Activated CD4-positive, CD25-positive, alpha-beta regulatory T cell treated with anti-CD3 and anti-CD28 coated beads, Interleukin-2, amount 50 U/mL, for 72 hours (primary cell): ENCODE data around the gene BCL2L13.
"Not testable (repeated sequence)": the region's sequence is repeated elsewhere in the genome, so short reads cannot be mapped to it uniquely, and the experiment has no call there.

Source experiments
- DNase-seq: peaks from one replicate; pipeline ENCODE4 v3.0.0; 2021

BCL2L13 gene

DNA sequence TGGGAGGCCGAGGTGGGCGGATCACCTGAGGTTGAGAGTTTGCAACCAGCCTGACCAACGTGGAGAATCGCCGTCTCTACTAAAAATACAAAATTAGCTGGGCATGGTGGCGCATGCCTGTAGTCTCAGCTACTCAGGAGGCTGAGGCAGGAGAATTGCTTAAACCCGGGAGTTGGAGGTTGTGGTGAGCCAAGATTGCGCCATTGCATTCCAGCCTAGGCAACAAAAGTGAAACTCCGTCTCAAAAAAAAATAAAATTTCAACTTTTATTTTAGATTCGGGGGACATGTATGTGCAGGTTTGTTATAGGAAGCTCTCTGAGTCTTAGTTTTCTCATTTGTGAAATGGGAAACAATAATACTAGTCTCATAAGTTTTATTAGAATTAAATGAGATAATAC lies 58.6 kb downstream of the BCL2L13 start:
- not testable (repeated sequence) for DNase-seq

DNA sequence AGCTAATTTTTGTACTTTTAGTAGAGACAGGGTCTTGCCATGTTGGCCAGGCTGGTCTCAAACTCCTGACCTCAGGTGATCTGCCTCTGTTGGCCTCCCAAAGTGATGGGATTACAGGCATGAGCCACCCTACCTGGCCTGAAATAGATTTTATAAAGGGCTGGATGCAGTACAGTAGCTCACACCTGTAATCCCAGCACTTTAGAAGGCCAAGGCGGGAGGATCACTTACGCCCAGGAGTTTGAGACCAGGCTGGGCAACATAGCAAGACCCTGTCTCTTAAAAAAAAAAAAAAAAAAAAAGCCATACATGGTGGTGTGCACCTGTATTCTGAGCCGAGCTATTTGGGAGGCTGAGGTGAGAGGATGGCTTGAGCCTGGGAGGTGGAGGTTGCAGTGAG lies 59.7 kb downstream of the BCL2L13 start:
- DNase-seq = not testable (repeated sequence)

DNA sequence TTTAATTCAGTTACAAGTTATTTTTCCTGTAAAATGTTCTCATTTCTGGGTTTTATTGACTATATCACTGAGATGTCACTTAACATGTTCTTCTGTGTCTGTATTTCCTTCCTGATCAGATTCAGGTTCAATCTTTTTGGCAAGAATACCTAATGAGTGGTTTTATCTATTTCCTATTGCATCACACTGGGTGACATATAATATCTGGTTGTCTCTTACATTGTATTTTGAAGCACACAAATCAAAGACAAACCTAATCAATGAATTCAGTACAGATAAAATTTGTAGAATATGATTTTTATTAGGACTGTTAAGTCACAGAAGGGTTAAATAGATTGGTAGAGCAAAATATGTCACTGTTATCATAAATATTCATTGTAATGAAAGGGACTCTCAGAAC lies 60.4 kb downstream of the BCL2L13 start:
- DNase-seq = no peak

DNA sequence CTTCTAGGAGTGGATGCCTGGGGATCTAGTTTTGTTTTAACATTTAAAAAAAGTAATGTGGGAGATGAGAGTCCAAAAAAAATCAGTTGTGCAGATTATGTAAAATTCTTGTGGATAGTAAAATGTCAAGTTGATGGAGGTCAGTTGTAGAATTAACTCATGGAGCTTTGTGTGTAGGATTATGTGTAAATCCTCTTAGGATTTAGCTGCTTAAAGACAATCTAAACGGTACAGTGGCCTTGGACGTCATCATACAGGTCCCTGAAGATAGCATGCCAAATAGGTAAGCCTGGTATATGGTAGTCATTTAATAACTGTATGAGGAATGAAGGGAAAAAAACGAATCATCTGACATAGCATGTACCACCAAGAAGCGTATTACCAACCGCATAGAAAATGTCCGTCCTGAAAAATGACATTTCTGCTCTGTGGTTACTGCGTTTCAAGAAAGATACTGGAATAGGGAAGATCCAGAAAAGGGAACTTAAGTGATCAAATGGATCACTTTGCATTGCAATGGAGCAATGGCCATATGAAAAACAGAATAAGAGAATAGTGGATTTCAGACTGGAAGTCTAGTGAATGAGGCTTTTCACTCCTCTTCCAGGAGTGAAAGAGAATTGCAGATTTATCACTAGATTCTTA lies 61.3 kb downstream of the BCL2L13 start:
- DNase-seq = no peak

DNA sequence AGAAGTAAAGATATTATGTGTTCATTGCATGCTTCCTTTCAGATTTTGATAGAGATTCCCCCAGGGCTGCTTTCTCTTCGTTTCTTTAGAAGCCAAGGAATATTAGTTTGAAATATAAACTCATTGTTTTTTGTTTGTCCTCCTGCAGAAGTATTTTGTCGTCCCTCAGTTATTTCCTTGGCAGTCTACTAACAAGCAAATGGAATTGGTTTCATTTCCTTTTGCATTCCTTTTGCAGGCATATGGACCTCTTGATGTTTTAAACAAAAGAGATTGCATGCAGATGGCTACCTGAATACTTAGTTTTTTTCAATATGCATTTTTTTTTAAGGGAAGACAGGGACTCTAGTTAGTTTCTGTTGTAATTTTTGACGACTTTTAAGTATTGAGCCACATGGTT lies 62.2 kb downstream of the BCL2L13 start:
- no peak for DNase-seq

DNA sequence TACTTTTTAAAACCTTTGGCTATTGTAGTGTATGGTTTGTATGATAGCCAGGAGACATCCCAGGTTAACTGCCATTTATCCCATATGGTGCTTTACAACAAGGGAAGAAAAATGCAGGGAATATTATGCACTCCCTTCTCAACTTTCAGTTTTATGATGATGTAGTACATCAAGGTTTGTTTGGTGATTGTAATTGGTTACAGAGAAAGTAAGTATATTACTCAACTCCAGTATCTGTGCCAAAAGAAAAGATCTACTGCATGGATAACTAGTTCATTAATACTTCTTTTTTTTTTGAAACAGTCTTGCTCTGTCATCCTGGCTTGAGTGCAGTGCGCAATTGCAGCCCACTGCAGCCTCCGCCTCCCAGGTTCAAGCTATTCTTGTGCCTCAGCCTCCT lies 65.3 kb downstream of the BCL2L13 start:
- no peak for DNase-seq

DNA sequence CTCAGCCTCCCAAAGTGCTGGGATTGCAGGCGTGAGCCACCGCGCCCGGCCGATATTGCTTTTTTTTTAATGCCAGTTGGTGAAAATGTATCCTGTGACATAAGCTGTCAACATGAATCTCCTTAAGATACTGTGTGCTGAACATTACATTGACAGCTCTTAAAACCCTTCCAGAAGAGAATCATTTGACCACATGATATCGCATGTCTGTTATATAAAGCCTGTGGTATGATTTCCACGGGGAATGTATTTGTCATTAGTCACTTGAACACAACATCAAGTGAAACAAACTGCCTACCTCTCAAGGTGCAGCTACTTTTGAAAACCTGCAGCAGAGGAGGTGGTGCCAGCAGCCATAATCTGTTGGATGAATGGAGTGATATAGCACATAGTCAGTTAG lies 67.0 kb downstream of the BCL2L13 start:
- DNase-seq = no peak

DNA sequence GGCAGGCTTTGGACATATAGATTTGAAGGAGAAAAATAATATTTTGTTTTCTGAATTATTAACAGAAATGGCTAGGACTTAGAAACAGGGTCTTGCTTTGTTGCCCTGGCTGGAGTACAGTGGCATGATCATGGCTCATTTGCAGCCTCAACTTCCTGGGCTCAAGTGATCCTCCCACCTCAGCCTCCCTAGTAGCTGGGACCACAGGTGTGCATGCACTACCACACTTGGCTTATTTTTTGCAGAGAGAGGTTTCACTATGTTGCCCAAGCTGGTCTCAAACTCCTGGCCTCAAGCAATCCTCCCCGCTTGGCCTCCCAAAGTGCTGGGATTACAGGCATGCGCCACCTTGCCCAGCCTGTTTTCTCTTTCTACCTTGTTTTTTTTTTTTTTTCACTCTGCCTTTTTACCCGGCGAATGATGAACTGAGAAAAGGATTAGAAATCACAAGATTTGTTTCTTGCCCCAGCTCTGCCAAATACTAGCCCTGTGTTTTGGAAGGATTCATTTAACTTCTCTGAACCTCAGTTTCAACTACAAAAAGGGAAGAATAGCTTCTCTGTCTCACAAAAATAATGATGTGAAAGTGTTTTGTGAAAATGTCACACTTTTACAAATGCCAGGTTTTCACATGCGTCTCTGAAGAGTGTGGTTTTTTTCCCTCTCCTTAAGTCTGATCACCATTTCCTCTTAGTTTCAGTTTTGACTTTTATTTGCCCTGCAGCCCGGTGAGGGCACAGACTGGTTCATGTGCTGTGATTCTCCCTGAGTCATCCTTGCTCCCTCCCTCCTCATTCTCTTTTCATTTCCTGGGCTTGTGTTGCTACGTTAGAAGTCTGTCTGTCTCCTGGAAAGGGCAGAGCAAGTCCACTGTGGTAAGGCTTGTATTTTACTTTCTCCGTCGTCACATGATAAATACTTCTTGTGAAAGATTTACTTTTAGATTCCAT lies 67.7 kb downstream of the BCL2L13 start:
- DNase-seq = no peak

DNA sequence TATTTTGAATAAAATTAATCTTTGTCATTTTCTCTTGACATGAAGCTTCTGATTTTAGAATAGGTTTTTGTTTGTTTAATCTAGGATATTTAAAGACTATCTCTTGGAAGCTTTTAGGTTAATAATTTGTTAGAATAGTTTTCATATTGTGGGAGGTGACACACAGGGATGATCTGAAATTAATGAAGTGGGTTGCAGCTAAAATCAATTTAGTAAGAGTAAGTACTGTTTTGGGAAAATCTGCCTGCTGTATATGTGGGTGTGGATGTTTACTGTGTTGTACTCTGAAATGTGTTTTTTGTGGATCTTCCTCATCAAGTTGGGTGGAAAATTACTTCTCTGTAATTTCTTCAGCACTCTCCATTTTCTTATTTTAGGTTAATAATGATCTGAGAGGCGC lies 68.4 kb downstream of the BCL2L13 start:
- no peak for DNase-seq

DNA sequence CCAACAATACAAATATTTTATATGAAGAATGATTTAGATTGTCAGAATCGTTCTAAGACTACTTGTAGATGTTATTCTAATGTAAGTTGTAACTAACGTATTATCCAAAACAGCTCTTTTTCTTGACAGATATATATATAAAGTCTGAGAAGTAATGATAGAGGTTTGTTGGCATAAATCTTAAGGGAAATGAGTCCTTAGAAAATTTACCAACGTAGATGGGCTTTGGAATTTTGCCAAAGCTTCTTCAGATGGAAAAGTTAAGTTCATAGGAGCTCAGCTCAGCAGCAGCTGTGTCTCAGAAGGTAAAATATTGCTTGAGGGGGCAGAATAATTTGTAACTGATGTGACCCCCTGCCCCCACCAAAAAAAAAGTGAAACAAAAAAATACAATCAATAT lies 69.0 kb downstream of the BCL2L13 start:
- no peak for DNase-seq

DNA sequence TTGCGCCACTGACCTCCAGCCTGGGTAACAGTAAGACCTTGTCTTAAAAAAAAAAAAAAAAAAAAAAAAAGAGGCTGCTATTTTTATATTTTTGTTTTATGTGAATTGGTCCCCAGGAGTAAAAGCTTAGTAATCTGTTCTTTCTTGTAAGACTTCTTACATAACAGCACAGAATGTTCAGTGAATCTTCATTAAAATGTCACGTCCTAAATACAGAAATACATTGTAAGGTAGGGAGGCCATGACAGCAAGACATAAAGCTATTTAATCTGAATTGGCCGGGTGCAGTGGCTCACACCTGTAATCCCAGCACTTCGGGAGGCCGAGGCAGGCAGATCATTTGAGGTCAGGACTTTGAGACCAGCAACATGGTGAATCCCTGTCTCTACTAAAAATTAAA lies 71.5 kb downstream of the BCL2L13 start:
- no peak for DNase-seq

DNA sequence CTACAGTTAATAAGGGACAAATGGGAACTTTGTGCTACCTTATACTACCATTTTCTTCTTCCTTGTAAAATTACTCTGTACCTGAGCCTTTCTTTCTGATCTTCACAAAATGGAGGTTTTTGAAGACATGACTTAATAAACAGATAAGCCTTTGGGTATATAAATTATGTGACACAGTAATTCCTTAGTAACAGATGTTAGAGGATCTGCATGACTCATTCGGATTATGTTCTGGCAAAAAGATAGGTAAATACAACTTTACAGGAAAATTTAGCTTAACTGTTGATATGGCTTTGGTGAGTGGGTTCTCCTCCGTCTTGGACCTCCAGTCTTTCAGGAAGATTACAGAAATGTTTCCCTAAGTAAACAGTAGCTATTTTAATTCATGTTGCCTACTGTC lies 73.9 kb downstream of the BCL2L13 start:
- no peak for DNase-seq

DNA sequence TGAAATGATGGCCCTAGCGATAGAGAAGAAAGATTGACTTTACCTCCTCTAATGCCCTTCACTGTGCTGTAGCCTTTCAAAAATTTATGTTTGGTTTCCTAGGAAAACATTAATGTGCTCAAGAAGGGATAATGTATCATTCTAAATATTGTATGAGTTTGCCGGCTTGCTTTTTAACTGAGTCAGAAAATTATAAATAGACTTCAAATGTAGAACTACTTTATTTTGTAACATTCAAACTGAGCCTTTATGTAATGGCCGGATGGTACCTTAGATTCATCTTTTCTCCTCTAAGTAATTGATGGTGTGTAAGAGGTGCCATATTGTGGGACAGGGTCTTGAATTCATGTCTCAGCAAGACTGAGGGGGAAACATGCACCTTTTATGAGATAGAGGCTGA lies 78.0 kb downstream of the BCL2L13 start:
- no peak for DNase-seq

DNA sequence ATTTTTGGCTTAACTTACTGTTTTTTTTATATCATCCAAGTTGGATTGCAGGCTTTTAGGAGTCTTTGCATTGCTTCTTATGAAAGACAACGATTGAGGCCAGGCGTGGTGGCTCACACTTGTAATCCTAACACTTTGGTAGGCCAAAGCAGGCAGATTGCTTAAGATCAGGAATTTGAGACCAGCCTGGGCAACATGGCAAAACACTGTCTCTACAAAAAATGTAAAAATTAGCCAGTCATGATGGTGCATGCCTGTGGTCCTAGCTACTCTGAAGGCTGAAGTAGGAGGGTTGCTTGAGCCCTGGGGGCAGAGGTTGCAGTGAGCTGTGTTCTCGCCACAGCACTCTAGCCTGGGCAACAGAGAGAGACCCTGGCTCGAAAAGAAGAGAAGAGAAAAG lies 79.2 kb downstream of the BCL2L13 start:
- no peak for DNase-seq

DNA sequence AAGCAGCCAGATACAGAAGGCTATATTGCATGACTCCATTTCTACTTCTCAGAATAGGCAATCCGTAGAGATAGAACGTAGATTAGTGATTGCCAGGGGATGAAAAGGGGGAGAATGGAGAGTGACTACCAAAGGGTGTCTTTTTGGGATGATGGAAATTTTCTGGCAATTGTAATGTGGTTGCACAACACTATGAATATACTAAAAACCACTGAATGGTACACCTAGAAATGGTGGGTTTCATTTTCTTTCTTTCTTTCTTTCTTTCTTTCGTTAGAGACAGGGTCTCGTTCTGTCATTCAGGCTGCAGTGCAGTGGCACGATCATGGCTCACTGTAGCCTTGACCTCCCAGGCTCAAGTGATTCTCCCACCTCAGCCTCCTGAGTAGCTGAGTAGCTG lies 81.4 kb downstream of the BCL2L13 start:
- no peak for DNase-seq

DNA sequence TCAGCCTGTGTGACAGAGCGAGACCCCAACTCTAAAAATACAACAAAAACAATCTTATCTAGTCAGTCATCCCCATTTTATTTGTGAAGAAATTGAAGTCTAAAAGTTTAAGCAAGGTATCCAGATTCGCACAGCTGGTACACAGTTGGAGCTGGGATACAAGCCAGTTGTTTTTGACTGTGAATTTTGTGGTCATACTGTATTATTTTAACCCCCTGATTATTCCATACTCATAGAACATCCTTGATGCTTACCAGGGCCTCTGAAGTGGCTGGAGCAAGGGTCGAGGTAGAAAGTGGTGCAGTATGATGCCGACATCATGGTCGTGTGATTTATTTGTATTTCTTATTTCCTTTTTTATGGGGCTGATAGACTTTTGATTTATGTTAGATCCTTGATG lies 85.7 kb downstream of the BCL2L13 start:
- no peak for DNase-seq

DNA sequence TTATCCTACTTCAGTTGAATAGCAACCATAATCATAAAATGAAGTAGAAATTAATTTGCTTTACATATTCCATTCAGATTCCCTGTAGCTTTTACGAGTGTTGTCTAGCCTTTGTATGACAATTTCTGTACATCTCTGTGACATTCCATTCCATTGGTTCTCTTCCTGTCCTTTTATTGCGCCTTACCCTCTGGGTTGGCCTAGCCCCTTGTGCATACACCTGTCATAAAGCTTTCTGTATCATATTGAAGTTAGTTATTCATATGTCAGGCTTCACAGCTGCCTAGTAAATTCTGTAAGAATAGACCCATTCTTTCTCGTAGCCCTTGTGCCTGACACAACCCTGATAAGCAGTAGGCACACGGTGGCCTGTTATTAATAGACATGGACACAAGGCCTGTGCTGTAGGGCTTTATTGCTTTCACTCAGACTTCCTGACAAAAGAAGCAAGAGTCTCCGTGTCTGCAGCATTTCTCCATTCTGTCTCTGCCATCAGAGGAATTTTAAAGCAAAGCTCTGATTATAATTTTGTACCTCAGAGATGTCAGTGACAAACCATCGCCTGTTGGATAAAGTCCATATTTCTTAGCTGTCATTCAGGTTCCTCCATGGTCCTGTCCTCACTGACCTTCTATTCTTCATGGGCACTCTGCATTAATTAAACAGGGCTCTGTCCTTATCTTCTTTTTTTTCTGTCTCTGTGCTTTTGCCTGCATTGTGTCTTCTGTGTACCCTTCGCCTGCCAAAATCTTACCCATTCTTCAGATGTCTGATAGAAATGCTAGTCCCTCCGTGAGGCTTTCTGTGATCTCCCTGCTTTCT lies 86.3 kb downstream of the BCL2L13 start:
- no peak for DNase-seq

DNA sequence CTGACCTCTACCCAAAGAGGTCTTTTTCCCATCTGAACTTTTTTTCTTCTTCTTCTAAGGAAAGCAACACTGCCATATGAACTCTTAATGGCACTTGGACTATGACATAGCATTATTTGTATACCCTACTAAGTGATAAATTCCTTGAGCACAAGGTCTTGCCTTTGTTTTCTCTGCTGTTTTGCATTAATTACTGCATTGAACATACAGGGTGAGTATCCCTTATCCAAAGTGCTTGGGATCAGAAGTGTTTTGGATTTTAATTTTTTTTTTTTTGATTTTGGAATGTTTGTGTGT lies 86.9 kb downstream of the BCL2L13 start:
- no peak for DNase-seq

DNA sequence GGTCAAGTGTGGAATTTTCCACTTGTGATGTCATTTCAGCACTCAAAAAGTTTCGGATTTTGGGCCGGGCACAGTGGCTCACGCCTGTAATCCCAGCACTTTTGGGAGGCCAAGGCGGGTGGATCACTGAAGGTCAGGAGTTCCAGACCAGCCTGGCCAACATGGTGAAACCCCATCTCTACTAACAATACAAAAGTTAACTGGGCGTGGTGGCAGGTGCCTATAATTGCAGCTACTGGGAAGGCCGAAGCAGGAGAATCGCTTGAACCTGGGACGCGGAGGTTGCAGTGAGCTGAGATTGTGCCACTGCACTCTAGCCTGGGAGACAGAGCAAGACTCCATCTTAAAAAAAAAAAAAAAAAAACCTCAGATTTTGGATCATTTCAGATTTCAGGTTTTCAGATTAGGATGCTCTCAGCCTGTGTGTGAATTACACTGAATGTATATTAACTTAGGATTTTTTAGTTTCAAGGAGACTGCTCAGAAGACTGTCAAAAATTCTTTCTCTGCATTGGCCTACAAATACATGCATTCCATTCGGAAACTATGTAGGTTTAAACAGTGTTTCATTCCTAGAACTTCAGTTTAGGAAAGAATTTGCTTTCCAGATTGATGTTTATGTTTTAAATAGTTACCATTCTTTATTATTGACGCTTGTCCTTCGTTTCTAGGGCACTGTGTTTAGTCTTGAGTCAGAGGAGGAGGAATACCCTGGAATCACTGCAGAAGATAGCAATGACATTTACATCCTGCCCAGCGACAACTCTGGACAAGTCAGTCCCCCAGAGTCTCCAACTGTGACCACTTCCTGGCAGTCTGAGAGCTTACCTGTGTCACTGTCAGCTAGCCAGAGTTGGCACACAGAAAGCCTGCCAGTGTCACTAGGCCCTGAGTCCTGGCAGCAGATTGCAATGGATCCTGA lies 87.7 kb downstream of the BCL2L13 start:
- no peak for DNase-seq

DNA sequence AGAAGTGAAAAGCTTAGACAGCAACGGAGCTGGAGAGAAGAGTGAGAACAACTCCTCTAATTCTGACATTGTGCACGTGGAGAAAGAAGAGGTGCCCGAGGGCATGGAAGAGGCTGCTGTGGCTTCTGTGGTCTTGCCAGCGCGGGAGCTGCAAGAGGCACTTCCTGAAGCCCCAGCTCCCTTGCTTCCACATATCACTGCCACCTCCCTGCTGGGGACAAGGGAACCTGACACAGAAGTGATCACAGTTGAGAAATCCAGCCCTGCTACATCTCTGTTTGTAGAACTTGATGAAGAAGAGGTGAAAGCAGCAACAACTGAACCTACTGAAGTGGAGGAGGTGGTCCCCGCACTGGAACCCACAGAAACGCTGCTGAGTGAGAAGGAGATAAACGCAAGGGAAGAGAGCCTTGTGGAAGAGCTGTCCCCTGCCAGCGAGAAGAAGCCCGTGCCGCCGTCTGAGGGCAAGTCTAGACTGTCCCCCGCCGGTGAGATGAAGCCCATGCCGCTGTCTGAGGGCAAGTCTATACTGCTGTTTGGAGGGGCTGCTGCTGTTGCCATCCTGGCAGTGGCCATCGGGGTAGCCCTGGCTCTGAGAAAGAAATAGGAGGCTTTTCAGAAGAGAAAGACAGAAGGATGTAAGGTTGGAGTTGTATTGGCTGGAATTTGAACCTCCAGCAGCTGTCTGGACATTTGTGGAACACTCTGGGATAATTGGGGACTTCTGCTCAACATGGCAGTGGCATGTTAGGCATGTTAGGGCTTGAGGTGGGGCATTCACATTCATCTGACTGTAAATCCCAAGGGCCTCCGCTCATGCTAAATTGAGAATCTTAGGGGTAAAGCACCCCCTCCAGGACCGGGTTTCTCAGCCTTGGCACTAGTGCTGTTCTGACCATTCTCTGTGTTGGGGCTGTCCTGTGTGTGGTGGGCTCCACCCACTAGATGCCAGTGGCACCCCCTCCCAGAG lies 88.7 kb downstream of the BCL2L13 start:
- no peak for DNase-seq

DNA sequence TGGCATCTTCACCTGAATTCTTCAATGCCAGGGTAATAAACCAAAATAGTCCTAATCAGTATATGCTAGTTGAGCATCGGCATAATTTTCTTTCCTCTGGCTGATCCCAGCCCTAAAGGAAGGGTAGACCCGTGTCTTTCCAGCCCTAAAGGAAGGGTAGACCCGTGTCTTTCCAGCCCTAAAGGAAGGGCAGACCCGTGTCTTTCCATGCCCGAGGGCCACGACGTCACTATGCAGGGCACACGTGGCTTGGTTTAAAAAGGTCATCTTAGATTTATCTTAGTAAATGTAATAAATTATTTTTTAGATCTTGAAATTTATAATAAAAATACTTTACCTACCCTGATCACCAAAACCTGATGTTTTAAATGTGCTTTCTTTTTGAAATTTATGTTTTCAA lies 90.2 kb downstream of the BCL2L13 start:
- no peak for DNase-seq

DNA sequence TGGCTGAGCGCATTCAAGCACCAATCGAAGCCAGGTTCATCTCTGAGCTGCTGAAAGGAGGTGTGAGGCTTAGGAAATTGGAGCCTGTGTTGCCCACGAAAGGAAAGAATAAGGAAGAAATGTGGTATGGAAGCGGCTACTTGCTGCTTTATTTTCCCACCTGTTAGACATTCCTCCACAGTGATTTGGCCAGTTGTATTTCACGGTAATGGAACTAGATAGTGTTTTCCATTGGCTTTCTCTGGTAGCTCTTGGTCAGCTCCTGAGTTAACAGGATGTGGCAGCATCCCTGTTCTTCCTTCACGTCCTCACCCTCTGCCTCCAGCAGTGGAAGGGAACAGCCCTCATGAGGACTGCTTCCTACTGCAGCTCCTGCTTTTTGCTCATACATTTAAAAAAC lies 91.0 kb downstream of the BCL2L13 start:
- DNase-seq = no peak
